Measurements from ENCODE around the gene SEMA4B. TPM values are rescaled to one million over a fixed set of nuclear protein-coding genes. Genes with fewer than 3 reads are reported as not detected.

SEMA4B gene
- 7.7 and 18.9 TPM in 2 replicates for total RNA-seq (ENCODE audit: low replicate concordance)

GRCh38 chr15:90201130-90201943 lies at the start of gene SEMA4B:
SEMA4B (plus strand) TSS chr15:90201330; CDS start chr15:90201579, 249 bp downstream.
- H3K27me3 Mint-ChIP-seq (ENCODE audit: insufficient read depth, low read depth): peaks cover 6% of the 10 kb centered on the region
- Histone ChIP-seq H3K4me3 (peak within 1 kb of the TSS; percentile 89), H3K4me1 (peaks cover 11% of the 10 kb centered on the region), H3K9me3 (ENCODE audit: low read depth) (no peaks in the 10 kb centered on the region), H4K20me1 (ENCODE audit: low read depth) (peaks cover 47% of the 10 kb centered on the region), H2AFZ (replicated peaks) (peak within 1 kb of the TSS; percentile 69), H3K27ac (no peak within 1 kb of the TSS), H3K9ac (peak within 1 kb of the TSS; percentile 46), H3K79me2 (ENCODE audit: low read depth) (peaks cover 27% of the 10 kb centered on the region), H3K27me3 (no peaks in the 10 kb centered on the region), H3K4me2 (peak within 1 kb of the TSS; percentile 93), H3F3A (ENCODE audit: low read depth) (peaks cover 23% of the 10 kb centered on the region), H3K36me3 (no peaks in the 10 kb centered on the region)
- no peak for TF ChIP-seq CTCF (IDR thresholded peaks at IDR 0.05)
- TF ChIP-seq EZH2 (IDR thresholded peaks at IDR 0.05): no peak
- no peak for TF ChIP-seq EZH2phosphoT487 (IDR thresholded peaks at IDR 0.05)
- no peaks in the 10 kb centered on the region for H3K36me3 Mint-ChIP-seq
- H3K4me3 Mint-ChIP-seq: peak within 1 kb of the TSS; percentile 97
- no peaks in the 10 kb centered on the region for H3K9me3 Mint-ChIP-seq
- DNase-seq (ENCODE audit: low spot score): peak; percentile 95
- peak within 1 kb of the TSS; percentile 99 for H3K27ac Mint-ChIP-seq
- H3K4me1 Mint-ChIP-seq: peaks cover 39% of the 10 kb centered on the region

GRCh38 chr15:90151989-90152645 lies 49.0 kb upstream of the SEMA4B start:
- no peaks in the 10 kb centered on the region for H3K36me3 ChIP-seq
- Mint-ChIP-seq H3K4me3 (no peak overlapping the region), H3K27ac (peak overlapping the region; percentile 69), H3K36me3 (no peaks in the 10 kb centered on the region), H3K27me3 (ENCODE audit: insufficient read depth, low read depth) (peaks cover 9% of the 10 kb centered on the region), H3K9me3 (no peaks in the 10 kb centered on the region), H3K4me1 (peaks cover 10% of the 10 kb centered on the region)
- peaks cover 12% of the 10 kb centered on the region for H3K4me1 ChIP-seq
- H3K27me3 ChIP-seq: no peaks in the 10 kb centered on the region
- H3K79me2 ChIP-seq (ENCODE audit: low read depth): no peaks in the 10 kb centered on the region
- TF ChIP-seq EZH2phosphoT487 (IDR thresholded peaks at IDR 0.05) (no peak), CTCF (IDR thresholded peaks at IDR 0.05) (no peak), EZH2 (IDR thresholded peaks at IDR 0.05) (no peak)
- H3K4me2 ChIP-seq: peak overlapping the region; percentile 51
- H4K20me1 ChIP-seq (ENCODE audit: low read depth): no peaks in the 10 kb centered on the region
- peaks cover 14% of the 10 kb centered on the region for H3F3A ChIP-seq (ENCODE audit: low read depth)
- H3K27ac ChIP-seq: no peak overlapping the region
- H3K9me3 ChIP-seq (ENCODE audit: low read depth): no peaks in the 10 kb centered on the region
- no peak overlapping the region for H3K9ac ChIP-seq
- DNase-seq (ENCODE audit: low spot score): peak; percentile 64
- peak overlapping the region; percentile 97 for H2AFZ ChIP-seq (replicated peaks)
- no peak overlapping the region for H3K4me3 ChIP-seq

- no peak overlapping the region for H2AFZ ChIP-seq (replicated peaks)
- no peaks in the 10 kb centered on the region for H3K36me3 ChIP-seq
- no peak overlapping the region for H3K27ac Mint-ChIP-seq
- H3K9me3 Mint-ChIP-seq: no peaks in the 10 kb centered on the region
- H3K4me1 Mint-ChIP-seq: peaks cover 18% of the 10 kb centered on the region
- H3K27ac ChIP-seq: no peak overlapping the region
- H3K9me3 ChIP-seq (ENCODE audit: low read depth): no peaks in the 10 kb centered on the region
- no peak for DNase-seq (ENCODE audit: low spot score)
- no peaks in the 10 kb centered on the region for H3K36me3 Mint-ChIP-seq
- no peak for TF ChIP-seq EZH2 (IDR thresholded peaks at IDR 0.05)
- no peak for TF ChIP-seq EZH2phosphoT487 (IDR thresholded peaks at IDR 0.05)
- TF ChIP-seq CTCF (IDR thresholded peaks at IDR 0.05): no peak
- no peaks in the 10 kb centered on the region for H4K20me1 ChIP-seq (ENCODE audit: low read depth)
- peaks cover 15% of the 10 kb centered on the region for H3K27me3 Mint-ChIP-seq (ENCODE audit: insufficient read depth, low read depth)
- no peak overlapping the region for H3K4me2 ChIP-seq
- no peak overlapping the region for H3K4me3 Mint-ChIP-seq
- peaks cover 12% of the 10 kb centered on the region for H3K4me1 ChIP-seq
- H3K9ac ChIP-seq: no peak overlapping the region
- H3K4me3 ChIP-seq: no peak overlapping the region
- peaks cover 18% of the 10 kb centered on the region for H3F3A ChIP-seq (ENCODE audit: low read depth)
- no peaks in the 10 kb centered on the region for H3K27me3 ChIP-seq
- H3K79me2 ChIP-seq (ENCODE audit: low read depth): no peaks in the 10 kb centered on the region
Observed at GRCh38 chr15:90153658-90154057, 47.5 kb upstream of the SEMA4B start.
